ENCODE measurements around the gene TACC2. TPM values are rescaled to one million over a fixed set of nuclear protein-coding genes. Genes with fewer than 3 reads are reported as not detected.

TACC2 gene
- total and polyA plus RNA-seq, 2 experiments from 2014 or later, result 4.3 to 16.7 TPM

DNA sequence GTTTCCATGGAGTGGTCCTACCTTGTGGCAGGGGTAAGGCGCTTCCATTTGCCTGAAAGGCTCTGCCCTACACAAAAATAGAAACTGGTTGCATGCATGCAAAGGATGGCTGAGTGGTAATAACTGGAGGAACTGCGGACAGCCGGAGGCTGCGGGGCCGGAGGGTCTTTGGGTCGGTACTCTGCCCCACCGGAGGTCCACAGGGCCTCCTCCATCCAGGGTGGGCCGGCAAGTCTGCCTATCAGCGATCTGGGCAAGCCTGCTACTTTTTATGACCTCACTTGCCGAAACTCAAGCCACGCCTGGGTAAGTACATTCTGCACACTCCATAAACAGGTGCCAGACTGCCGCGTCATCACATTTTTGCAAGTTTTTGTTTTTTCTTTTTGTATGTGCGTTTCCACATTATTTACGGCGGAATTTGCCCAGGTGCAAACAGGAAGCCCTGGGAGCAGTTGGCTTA, 30.0 kb downstream of the TACC2 start:
- H3K4me3 ChIP-seq, result no peak overlapping the region
- H3K36me3 ChIP-seq (ENCODE audit: low read depth), result no peaks in the 10 kb centered on the region
- 47 to 56% methylated on average over 16 of the region's 16 CpGs for WGBS, 2 experiments (ENCODE audit: low coverage in 1 of 2, low lambda C conversion rate in 2 of 2, missing lambda C conversion rate in 2 of 2)
- no peaks in the 10 kb centered on the region for H4K20me1 ChIP-seq (ENCODE audit: insufficient read depth)
- no peak overlapping the region for H3K4me2 ChIP-seq (ENCODE audit: unreplicated experiment)
- H3K27me3 ChIP-seq (replicated peaks; ENCODE audit: insufficient read depth), result peaks cover 10% of the 10 kb centered on the region
- no peaks in the 10 kb centered on the region for H3K79me2 ChIP-seq (ENCODE audit: insufficient read depth)
- H3K9me2 ChIP-seq (ENCODE audit: insufficient read depth), result no peaks in the 10 kb centered on the region
- no peak for TF ChIP-seq EZH2 (IDR thresholded peaks at IDR 0.05; ENCODE audit: insufficient read depth, poor library complexity, severe bottlenecking)
- TF ChIP-seq EZH2phosphoT487 (IDR thresholded peaks at IDR 0.05; ENCODE audit: insufficient read depth, low read depth), result no peak
- in situ Hi-C loops (cut with MboI), result no loop called here
- no peak overlapping the region for H2AFZ ChIP-seq
- no peaks in the 10 kb centered on the region for H3F3A ChIP-seq (ENCODE audit: insufficient read depth)
- no peak overlapping the region for H3K27ac ChIP-seq
- H3K9me3 ChIP-seq (ENCODE audit: low read depth), result no peaks in the 10 kb centered on the region
- DNase-seq, result no peak
- no peaks in the 10 kb centered on the region for H3K4me1 ChIP-seq (ENCODE audit: insufficient read depth)
- H3K9ac ChIP-seq, result no peak overlapping the region

DNA sequence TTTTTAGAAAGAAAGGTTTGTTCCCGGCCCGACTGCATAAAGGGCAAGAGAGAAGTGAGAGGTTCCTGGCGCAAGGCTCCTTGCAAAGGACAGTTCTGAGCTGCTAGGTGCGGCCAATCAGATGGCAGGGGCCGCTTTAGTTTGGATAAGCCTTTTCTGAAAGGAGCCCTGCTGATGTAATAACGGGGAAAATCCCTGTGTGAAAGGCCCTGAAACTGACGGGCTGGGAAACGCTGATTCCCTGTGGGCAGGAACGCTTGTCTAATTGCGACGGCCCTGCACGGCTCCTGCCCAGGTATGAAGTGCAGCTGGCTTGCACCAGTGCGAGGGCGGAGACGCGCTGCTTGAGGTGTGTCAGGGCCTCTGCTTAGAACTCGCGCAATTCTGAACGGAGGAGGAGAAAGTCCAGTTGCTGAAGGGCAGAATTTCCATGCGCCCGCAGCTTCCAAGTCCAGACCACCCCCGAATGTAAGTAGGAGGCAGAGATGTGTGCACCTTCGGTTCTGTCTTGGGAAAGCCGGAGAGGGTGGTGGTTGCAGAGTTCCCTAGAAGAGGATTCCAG, 30.5 kb downstream of the TACC2 start:
- no peak overlapping the region for H3K4me2 ChIP-seq (ENCODE audit: unreplicated experiment)
- no peaks in the 10 kb centered on the region for H3F3A ChIP-seq (ENCODE audit: insufficient read depth)
- no peaks in the 10 kb centered on the region for H3K36me3 ChIP-seq (ENCODE audit: low read depth)
- no peak for DNase-seq
- no peak overlapping the region for H3K4me3 ChIP-seq
- in situ Hi-C loops (cut with MboI), result no loop called here
- TF ChIP-seq EZH2phosphoT487 (IDR thresholded peaks at IDR 0.05; ENCODE audit: insufficient read depth, low read depth), result no peak
- TF ChIP-seq EZH2 (IDR thresholded peaks at IDR 0.05; ENCODE audit: insufficient read depth, poor library complexity, severe bottlenecking), result no peak
- no peak overlapping the region for H3K27ac ChIP-seq
- H3K79me2 ChIP-seq (ENCODE audit: insufficient read depth), result no peaks in the 10 kb centered on the region
- no peaks in the 10 kb centered on the region for H3K9me3 ChIP-seq (ENCODE audit: low read depth)
- no peaks in the 10 kb centered on the region for H3K9me2 ChIP-seq (ENCODE audit: insufficient read depth)
- no peak overlapping the region for H3K9ac ChIP-seq
- H4K20me1 ChIP-seq (ENCODE audit: insufficient read depth), result no peaks in the 10 kb centered on the region
- H3K27me3 ChIP-seq (replicated peaks; ENCODE audit: insufficient read depth), result peaks cover 10% of the 10 kb centered on the region; the same call in 1 of the 2 replicates
- WGBS, 2 experiments (ENCODE audit: low coverage in 1 of 2, low lambda C conversion rate in 2 of 2, missing lambda C conversion rate in 2 of 2), result 91 to 93% methylated on average over 24 of the region's 24 CpGs
- no peak overlapping the region for H2AFZ ChIP-seq
- no peaks in the 10 kb centered on the region for H3K4me1 ChIP-seq (ENCODE audit: insufficient read depth)

DNA sequence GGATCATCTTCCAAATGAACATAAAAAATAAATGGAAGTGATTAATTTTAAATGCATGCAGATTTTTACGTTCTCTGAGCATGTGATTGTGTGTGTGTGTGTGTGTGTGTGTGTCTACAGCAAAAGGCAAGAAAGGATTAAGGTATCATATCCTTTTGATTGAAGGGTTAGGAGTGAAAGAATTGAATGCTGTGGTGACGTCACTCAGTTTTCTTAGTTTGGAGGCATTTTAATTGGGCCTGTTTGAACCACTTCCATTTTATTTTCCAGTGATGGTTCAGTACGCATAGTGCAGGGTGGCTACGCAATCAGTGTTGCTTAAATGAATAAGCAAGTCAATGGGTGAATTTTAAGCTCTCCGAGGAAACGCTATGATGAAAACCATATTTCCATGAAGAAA, 31.3 kb downstream of the TACC2 start:
- no peak overlapping the region for H2AFZ ChIP-seq
- WGBS, 2 experiments (ENCODE audit: low coverage in 1 of 2, low lambda C conversion rate in 2 of 2, missing lambda C conversion rate in 2 of 2), result 87 to 92% methylated on average over 6 of the region's 6 CpGs

DNA sequence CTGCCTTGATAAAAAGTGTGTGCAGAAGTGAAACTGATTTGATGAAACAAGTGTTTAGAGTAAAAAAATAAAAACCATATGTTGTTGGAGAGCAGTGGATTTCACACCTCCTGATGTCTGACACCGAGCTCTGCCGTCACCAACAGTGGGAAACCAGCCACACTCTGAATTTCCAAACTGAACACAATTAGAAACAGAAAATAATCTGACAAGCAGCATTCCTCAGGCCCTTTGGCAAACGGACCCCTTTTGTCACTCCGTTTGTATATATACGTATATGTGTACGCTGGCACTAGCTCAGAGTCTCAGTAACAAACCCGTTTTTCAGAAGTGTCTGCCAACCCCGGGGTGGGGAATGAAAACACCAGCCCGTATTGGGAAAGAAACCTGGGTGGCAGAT, 32.4 kb downstream of the TACC2 start:
- peak; percentile 63 for DNase-seq
- no peaks in the 10 kb centered on the region for H3F3A ChIP-seq (ENCODE audit: insufficient read depth)
- H2AFZ ChIP-seq, result peak overlapping the region; percentile 45
- H3K36me3 ChIP-seq (ENCODE audit: low read depth), result no peaks in the 10 kb centered on the region
- H3K4me1 ChIP-seq (ENCODE audit: insufficient read depth), result no peaks in the 10 kb centered on the region
- H3K9me3 ChIP-seq (ENCODE audit: low read depth), result no peaks in the 10 kb centered on the region
- peaks cover 10% of the 10 kb centered on the region; the same call in 1 of the 2 replicates for H3K27me3 ChIP-seq (replicated peaks; ENCODE audit: insufficient read depth)
- 0 out of 2 replicates have a peak overlapping the region, but pooled peaks have one; percentile 11 for H3K9ac ChIP-seq
- no peaks in the 10 kb centered on the region for H4K20me1 ChIP-seq (ENCODE audit: insufficient read depth)
- WGBS, 2 experiments (ENCODE audit: low coverage in 1 of 2, low lambda C conversion rate in 2 of 2, missing lambda C conversion rate in 2 of 2), result 4% methylated on average over 9 of the region's 9 CpGs
- H3K4me2 ChIP-seq (ENCODE audit: unreplicated experiment), result peak overlapping the region; percentile 65
- no peaks in the 10 kb centered on the region for H3K79me2 ChIP-seq (ENCODE audit: insufficient read depth)
- no peak overlapping the region for H3K27ac ChIP-seq
- no peak for TF ChIP-seq EZH2phosphoT487 (IDR thresholded peaks at IDR 0.05; ENCODE audit: insufficient read depth, low read depth)
- no peak for TF ChIP-seq EZH2 (IDR thresholded peaks at IDR 0.05; ENCODE audit: insufficient read depth, poor library complexity, severe bottlenecking)
- no peaks in the 10 kb centered on the region for H3K9me2 ChIP-seq (ENCODE audit: insufficient read depth)
- peak overlapping the region; percentile 36 for H3K4me3 ChIP-seq
- in situ Hi-C loops (cut with MboI), result no loop called here

More for the DNA sequence above, 31.3 kb downstream of the TACC2 start:
- no peak overlapping the region for H3K27ac ChIP-seq
- in situ Hi-C loops (cut with MboI), result no loop called here
- H3K4me2 ChIP-seq (ENCODE audit: unreplicated experiment), result no peak overlapping the region
- no peak overlapping the region for H3K4me3 ChIP-seq
- H3K27me3 ChIP-seq (replicated peaks; ENCODE audit: insufficient read depth), result peaks cover 10% of the 10 kb centered on the region; the same call in 1 of the 2 replicates
- no peak for DNase-seq
- no peaks in the 10 kb centered on the region for H3K9me2 ChIP-seq (ENCODE audit: insufficient read depth)
- H4K20me1 ChIP-seq (ENCODE audit: insufficient read depth), result no peaks in the 10 kb centered on the region
- TF ChIP-seq EZH2 (IDR thresholded peaks at IDR 0.05; ENCODE audit: insufficient read depth, poor library complexity, severe bottlenecking), result no peak
- no peak for TF ChIP-seq EZH2phosphoT487 (IDR thresholded peaks at IDR 0.05; ENCODE audit: insufficient read depth, low read depth)
- no peaks in the 10 kb centered on the region for H3K79me2 ChIP-seq (ENCODE audit: insufficient read depth)
- H3K9ac ChIP-seq, result no peak overlapping the region
- no peaks in the 10 kb centered on the region for H3K9me3 ChIP-seq (ENCODE audit: low read depth)
- H3K4me1 ChIP-seq (ENCODE audit: insufficient read depth), result no peaks in the 10 kb centered on the region
- no peaks in the 10 kb centered on the region for H3F3A ChIP-seq (ENCODE audit: insufficient read depth)
- no peaks in the 10 kb centered on the region for H3K36me3 ChIP-seq (ENCODE audit: low read depth)
